GM18870 (cell line): ENCODE measurements around the gene ZNF614.
"Not testable (repeated sequence)": the region's sequence is repeated elsewhere in the genome, so short reads cannot be mapped to it uniquely, and the experiment has no call there.

Experiments used
- ATAC-seq: cut with Tn5 transposase; IDR thresholded peaks from one replicate; pipeline ENCODE4 v1.9.1; 2021; ENCODE audit warnings: moderate library complexity; ENCODE audit not compliant: unreplicated experiment

The ZNF614 gene

DNA sequence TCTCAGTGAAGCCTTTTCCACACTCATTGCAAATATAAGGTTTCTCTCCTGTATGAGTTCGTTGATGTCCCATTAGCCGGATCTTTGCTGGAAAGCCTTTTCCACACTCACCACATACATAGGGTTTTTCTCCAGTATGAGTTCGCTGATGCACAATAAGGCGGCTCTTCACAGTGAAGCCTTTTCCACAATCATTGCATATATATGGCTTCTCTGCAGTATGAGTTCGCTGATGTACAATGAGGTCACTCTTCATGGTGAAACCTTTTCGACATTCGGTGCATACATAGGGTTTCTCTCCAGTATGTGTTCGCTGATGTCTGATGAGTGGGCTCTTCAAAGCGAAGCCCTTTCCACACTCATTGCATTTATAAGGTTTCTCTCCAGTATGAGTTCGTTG is 34.8 kb downstream of the ZNF614 start:
- ATAC-seq = no peak

DNA sequence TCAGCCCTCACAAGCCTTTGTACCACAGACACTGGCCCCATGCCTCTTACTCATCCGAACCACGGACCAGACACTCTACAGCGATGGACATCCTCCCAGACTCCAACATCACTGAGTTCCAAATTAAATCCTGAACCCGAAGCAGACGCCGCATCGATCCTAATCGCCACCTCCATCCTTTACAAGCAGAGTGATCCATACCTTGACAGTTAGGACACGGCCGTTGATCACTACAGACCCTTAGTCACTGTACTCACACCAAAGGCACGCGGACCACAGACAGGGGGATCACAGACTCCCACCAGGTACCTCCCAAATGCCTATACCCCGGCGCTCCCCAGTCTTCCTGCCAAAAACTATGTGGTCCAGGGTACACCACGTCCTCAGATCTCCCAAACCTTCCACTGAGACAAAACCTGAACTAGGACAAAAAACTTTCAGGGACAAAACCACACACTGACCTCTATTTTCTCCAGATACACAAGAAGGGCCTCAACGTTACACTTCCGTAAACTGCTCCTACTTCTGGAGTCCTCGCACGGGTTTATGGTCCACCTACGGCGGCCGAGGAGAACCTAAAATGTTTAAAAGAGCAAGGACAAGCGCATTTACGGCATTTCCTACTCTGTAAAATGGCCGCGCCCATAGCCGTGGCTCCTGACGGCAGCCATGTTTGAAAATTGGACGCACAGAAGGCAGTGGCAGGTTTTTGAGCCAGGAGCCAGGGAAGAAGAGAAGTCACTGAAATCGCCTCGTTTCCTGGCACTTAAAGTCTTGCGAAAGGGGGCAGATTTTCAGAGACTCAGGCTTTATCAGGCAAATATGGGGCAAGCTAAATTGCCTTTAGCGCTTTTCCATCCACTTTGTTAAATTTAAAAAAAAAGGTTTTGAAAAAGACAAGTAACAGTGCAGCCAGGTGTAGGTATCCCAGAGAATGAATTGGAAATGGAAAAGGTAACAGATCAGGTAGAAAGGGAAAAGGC is 41.6 kb downstream of the ZNF614 start, which contains the start of gene ZNF350:
Gene ZNF350 (minus strand): TSS at position 532 of the 983 bp plus-strand sequence. CDS start 12,480 bp downstream, outside the sequence.
- ATAC-seq = peak; percentile 74

DNA sequence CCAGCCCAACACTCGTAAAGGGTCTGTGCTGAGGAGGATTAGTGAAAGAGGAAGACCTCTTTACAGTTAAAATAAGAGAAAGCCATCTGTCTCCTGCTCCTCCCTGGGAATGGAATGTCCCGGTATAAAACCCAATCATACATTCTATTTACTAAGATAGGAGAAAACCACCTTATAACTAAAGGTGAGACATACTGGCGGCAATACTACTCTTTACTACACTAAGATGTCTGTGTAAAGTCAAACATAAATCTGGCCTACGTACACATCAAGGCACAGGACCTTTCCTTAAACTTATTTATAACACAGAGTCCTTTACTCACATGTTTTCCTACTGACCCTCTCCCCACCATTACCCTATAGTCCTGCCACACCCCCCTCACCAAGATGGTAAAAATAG is 44.8 kb downstream of the ZNF614 start:
- no peak for ATAC-seq

DNA sequence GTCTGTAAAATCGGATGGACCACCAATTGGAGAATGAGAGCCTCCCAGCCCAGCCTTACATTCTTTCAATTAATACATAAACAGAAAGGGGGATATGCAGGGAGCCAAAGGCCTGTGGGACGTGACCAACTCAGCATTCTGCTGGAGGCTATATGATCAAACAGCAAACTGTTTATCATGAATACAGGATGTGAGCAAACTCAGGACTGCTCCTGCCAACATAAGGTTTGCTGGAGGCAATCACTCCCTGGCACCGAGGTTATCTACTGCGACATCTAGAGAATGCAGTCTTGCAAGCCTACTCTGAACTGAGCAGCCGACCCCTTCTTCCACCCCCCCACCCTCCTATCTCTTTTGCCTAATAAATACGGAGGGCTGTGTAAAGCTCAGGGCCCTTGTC is 47.3 kb downstream of the ZNF614 start:
- not testable (repeated sequence) for ATAC-seq

DNA sequence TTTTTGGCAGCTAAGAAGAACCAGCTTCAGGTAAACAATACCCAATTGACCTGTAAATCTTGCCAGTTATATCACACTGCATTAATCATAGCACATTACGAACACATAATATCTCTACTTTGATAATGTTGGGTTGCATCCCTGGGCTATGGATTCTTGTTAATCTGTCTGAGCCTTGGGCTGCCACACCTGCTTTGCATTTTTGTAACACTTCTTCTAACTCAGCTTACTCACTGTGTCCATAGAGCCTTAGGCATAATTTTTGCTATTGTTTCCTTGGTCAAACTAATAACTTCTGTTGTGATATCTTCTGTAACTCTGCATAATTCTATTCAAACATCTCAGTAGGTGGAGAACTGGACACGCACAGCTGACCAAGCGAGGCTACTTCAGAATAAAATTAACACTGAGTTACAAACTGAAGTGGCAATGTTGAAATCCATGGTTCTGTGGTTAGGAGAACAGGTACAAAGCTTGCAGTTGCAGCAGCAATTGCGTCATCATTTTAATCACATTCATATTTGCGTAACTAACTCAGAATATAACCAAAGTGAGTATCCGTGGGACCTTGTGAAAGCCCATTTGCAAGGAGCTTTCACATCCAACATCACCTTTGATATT is 48.0 kb downstream of the ZNF614 start:
- ATAC-seq = no peak

DNA sequence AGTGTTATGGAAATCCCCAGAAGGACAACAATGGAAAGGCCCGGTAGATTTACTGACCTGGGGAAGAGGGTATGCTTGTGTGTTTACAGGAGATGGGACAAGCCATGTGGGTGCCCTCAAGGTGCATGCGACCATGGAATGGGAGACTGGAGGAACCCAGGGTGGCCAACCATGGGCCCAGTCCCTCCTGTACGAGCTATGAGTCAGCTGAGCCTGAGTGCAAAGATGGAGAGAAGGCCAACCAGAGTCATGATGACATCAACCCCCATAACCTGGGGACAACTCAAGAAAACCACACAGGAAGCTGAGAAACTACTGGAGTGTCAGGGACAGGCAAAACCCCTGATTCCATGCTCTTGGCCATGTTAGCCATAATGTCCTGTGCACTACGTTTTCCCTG is 49.3 kb downstream of the ZNF614 start:
- no peak for ATAC-seq

DNA sequence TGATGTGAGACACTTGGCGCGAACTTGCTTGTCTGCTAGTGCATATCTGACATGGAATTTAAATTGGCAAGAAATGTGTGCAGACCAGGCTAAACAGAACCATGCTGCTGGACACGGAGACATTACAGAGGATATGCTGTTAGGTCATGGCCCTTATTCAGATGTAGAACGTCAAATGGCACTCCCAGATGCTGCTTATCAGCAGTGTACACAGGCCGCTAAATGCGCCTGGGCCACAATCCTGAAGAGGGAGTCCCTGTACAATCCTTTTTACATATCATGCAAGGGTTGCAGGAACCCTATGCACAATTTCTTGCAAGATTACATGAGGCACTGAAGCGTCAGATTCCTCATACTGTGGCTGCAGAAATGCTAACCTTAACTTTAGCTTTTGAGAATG is 50.8 kb downstream of the ZNF614 start:
- ATAC-seq = no peak

DNA sequence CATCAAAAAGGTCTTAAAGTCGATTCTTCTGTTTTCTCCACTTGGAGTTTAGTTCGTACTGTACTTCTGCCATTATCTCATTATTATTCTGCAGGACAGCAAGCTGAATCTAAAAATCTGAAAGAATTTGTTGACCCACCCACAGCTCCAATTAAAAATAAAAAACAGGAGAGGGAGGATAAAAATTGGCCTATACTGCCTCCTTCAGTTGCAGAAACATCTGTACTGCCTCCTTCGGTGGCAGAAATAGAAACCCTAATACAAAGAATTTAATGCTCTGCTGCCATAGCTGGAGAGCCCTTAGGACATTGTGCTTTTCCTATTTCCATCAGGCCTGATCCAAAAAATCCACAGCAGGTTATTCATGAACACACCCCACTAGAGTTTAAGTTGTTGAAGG is 51.3 kb downstream of the ZNF614 start:
- no peak for ATAC-seq

DNA sequence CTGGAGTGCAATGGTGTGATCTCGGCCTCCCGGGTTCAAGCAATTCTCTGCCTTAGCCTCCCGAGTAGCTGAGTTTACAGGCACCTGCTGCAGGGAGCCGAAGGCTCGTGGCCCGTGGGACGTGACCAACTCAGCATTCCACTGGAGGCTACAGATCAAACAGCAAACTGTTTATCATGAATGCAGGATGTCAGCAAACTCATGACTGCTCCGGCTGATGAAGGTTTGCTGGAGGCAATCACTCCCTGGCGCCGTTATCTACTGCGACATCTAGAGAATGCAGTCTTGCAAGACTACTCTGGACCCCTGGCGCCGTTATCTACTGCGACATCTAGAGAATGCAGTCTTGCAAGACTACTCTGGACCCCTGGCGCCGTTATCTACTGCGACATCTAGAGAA is 52.4 kb downstream of the ZNF614 start:
- ATAC-seq = not testable (repeated sequence)

DNA sequence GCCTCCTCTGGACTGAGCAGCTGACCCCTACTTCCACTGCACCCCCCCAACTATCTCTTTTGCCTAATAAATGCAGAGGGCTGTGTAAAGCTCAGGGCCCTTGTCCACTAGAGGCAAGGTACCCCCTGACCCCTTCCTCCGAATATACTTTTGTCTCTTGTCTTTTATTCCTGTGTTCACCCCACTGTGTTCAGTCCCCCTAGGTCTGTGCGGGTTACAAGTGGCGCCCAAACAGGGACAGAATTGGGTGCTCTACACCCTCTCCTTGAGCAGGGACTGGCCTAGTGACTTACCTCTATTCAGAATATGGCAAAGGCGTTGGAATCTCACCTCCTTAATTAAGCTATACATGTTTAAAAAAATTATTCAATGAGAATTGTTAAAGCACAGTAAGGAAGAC is 56.6 kb downstream of the ZNF614 start:
- ATAC-seq = no peak

DNA sequence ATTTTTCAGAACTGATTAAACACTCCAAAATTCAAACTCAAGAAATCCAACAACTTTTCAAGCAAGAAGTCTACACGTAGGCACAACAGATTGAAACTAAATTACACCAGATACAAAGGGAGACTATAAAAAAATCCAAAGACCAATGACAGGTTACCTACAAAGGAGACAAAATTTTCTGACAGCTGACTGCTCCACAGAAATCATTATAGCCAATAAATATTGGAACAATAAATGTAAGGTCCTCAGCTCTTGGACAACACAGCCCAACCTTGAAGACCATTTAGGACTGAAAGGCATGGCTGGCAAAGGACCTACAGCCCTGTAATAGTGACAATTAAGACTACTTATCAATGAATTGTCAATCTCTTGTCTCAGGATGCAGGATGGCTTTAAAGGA is 57.5 kb downstream of the ZNF614 start:
- ATAC-seq = no peak

DNA sequence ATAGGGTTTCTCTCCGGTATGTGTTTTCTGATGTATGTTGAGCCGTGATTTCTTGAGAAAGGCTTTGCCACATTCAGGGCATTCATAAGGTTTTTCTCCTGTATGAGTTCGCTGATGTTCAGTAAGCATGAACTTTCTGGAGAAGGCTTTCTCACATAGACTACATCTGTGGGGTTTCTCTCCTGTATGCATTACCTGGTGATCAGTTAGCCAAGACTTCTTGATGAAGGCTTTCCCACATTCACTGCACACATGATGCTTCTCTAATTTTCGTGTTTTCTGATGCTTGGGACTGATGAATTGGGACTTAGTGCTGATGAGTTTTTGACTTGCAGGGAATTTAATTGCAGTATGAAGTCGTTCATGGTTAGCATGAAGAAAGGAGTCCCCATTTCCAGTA is 62.6 kb downstream of the ZNF614 start:
- ATAC-seq = no peak
